OCI-LY3 (cell line): ENCODE data around the gene HAPLN3.

Source experiments
- H2AFZ ChIP-seq: fragments of 200-600, 300-600 bp; shearing (Covaris generic); 2 replicates; pipeline ENCODE4 v1.6.0; 2014; ENCODE audit warnings: antibody characterized with exemption, low read depth, low read length
- H3K27ac ChIP-seq: fragments of 200-600, 300-600 bp; sonication (generic); 2 replicates; pipeline ENCODE4 v1.5.1; 2014; ENCODE audit warnings: mild to moderate bottlenecking, low read length, moderate library complexity, mixed read lengths
- H3K27me3 ChIP-seq: fragments of 200-600, 300-600 bp; sonication (generic); 2 replicates; pipeline ENCODE4 v1.6.1; 2014; ENCODE audit warnings: low read depth, low read length, mixed read lengths
- H3K36me3 ChIP-seq: fragments of 200-600, 300-600 bp; sonication (generic); replicated peaks from 2 replicates; pipeline ENCODE3; 2014; ENCODE audit warnings: low read depth, low read length, mixed read lengths
- H3K4me1 ChIP-seq: fragments of 300-600, 200-600 bp; sonication (generic); 2 replicates; pipeline ENCODE4 v1.6.1; 2014; ENCODE audit warnings: low read length, mixed read lengths
- H3K4me2 ChIP-seq: fragments of 200-600, 300-600 bp; sonication (generic); 2 replicates; pipeline ENCODE4 v1.6.1; 2014; ENCODE audit warnings: low read length, mixed read lengths
- H3K4me3 ChIP-seq: fragments of 300-600, 200-600 bp; sonication (generic); 2 replicates; pipeline ENCODE4 v1.5.1; 2014; ENCODE audit warnings: antibody characterized with exemption, mild to moderate bottlenecking, low read length, moderate library complexity
- H3K79me2 ChIP-seq: fragments of 300-600, 200-600 bp; shearing (Covaris generic); 2 replicates; pipeline ENCODE4 v1.6.1; 2014; ENCODE audit warnings: mild to moderate bottlenecking, low read length, mixed read lengths
- H3K9ac ChIP-seq: fragments of 300-600, 200-600 bp; shearing (Covaris generic); 2 replicates; pipeline ENCODE4 v1.6.0; 2014; ENCODE audit warnings: mild to moderate bottlenecking, low read length, moderate library complexity
- H3K9me3 ChIP-seq: fragments of 200-600, 300-600 bp; shearing (Covaris generic); 2 replicates; pipeline ENCODE4 v1.6.1; 2014; ENCODE audit warnings: low read length, mixed read lengths; ENCODE audit not compliant: insufficient read depth
- H4K20me1 ChIP-seq: fragments of 200-600, 300-600 bp; sonication (generic); 2 replicates; pipeline ENCODE4 v1.6.1; 2016; ENCODE audit warnings: low read length, mixed read lengths; ENCODE audit not compliant: insufficient read depth
- CTCF ChIP-seq: fragments of 200-600, 300-600 bp; sonication (generic); IDR thresholded peaks from 2 replicates; pipeline ENCODE4 v1.5.1; 2014; ENCODE audit warnings: antibody characterized with exemption, low read length, low read depth
- EZH2phosphoT487 ChIP-seq: fragments of 200-600 bp; shearing (Covaris generic); IDR thresholded peaks from 2 replicates; pipeline ENCODE4 v1.6.1; 2018; ENCODE audit warnings: antibody characterized with exemption, mixed run types, low read depth

HAPLN3 gene

GRCh38 chr15:88913850-88914169, 18.5 kb upstream of the HAPLN3 start:
- H2AFZ ChIP-seq = peak overlapping the region; percentile 92
- TF ChIP-seq CTCF = no peak
- no peak for TF ChIP-seq EZH2phosphoT487
- no peaks in the 10 kb centered on the region for H3K9me3 ChIP-seq
- H3K4me2 ChIP-seq = peak overlapping the region; percentile 89
- H3K79me2 ChIP-seq = no peaks in the 10 kb centered on the region
- peaks cover 13% of the 10 kb centered on the region for H3K4me1 ChIP-seq
- H3K4me3 ChIP-seq = peak overlapping the region; percentile 82
- no peak overlapping the region for H3K27ac ChIP-seq
- H3K36me3 ChIP-seq = no peaks in the 10 kb centered on the region
- H3K27me3 ChIP-seq = peaks cover 5% of the 10 kb centered on the region
- H3K9ac ChIP-seq = peak overlapping the region; percentile 65
- no peaks in the 10 kb centered on the region for H4K20me1 ChIP-seq

- Histone ChIP-seq H3K36me3 (no peaks in the 10 kb centered on the region), H3K4me1 (peaks cover 7% of the 10 kb centered on the region), H3K9me3 (no peaks in the 10 kb centered on the region), H3K4me3 (peak within 1 kb of the TSS; percentile 82), H4K20me1 (no peaks in the 10 kb centered on the region), H2AFZ (peak within 1 kb of the TSS; percentile 92), H3K27ac (no peak within 1 kb of the TSS), H3K9ac (peak within 1 kb of the TSS; percentile 65), H3K79me2 (no peaks in the 10 kb centered on the region), H3K4me2 (peak within 1 kb of the TSS; percentile 89), H3K27me3 (peaks cover 5% of the 10 kb centered on the region)
- TF ChIP-seq CTCF = no peak
- TF ChIP-seq EZH2phosphoT487 = no peak
Observed at GRCh38 chr15:88913017-88913849, 17.9 kb upstream of the HAPLN3 start, which contains the start of gene MFGE8. Gene MFGE8, minus strand, starts transcription at chr15:88913379. Its CDS starts 60 bp downstream, at chr15:88913319.

- H3K79me2 ChIP-seq = no peaks in the 10 kb centered on the region
- peak overlapping the region; percentile 65; the same call in 1 of the 2 replicates for H3K9ac ChIP-seq
- H3K9me3 ChIP-seq = no peaks in the 10 kb centered on the region
- H3K27me3 ChIP-seq = 0 out of 2 replicates have a peak, but pooled peaks cover under 1% of the 10 kb centered on the region
- peaks cover 4% of the 10 kb centered on the region; the same call in 1 of the 2 replicates for H3K4me1 ChIP-seq
- H3K4me3 ChIP-seq = peak overlapping the region; percentile 82
- H3K36me3 ChIP-seq = no peaks in the 10 kb centered on the region
- H2AFZ ChIP-seq = peak overlapping the region; percentile 92
- TF ChIP-seq EZH2phosphoT487 (no peak), CTCF (no peak)
- H3K27ac ChIP-seq = no peak overlapping the region
- H3K4me2 ChIP-seq = peak overlapping the region; percentile 89
- no peaks in the 10 kb centered on the region for H4K20me1 ChIP-seq
Observed at GRCh38 chr15:88912500-88912921, 17.2 kb upstream of the HAPLN3 start.

- Histone ChIP-seq H3K4me2 (no peak overlapping the region), H4K20me1 (no peaks in the 10 kb centered on the region), H3K27ac (no peak overlapping the region), H3K4me1 (peaks cover 4% of the 10 kb centered on the region; the same call in 1 of the 2 replicates), H3K27me3 (no peaks in the 10 kb centered on the region), H3K36me3 (no peaks in the 10 kb centered on the region), H3K79me2 (no peaks in the 10 kb centered on the region), H2AFZ (no peak overlapping the region), H3K9ac (no peak overlapping the region), H3K4me3 (no peak overlapping the region), H3K9me3 (no peaks in the 10 kb centered on the region)
- TF ChIP-seq CTCF (no peak), EZH2phosphoT487 (no peak)
Observed at GRCh38 chr15:88911766-88912118, 16.4 kb upstream of the HAPLN3 start.
